Mononuclear cell (primary cell): ENCODE results near the gene FAHD1. TPM values are rescaled to one million over a fixed set of nuclear protein-coding genes. Genes with fewer than 3 reads are reported as not detected.

Source experiments
- H3K27me3 ChIP-seq: 2 replicates; pipeline ENCODE4 v1.6.0; 2011; ENCODE audit warnings: low read length, control low read depth; ENCODE audit not compliant: insufficient read depth
- H3K4me1 ChIP-seq: 2 replicates; pipeline ENCODE4 v1.5.1; 2011; ENCODE audit warnings: mild to moderate bottlenecking, low read length, control low read depth; ENCODE audit not compliant: insufficient read depth
- H3K4me3 ChIP-seq: 2 replicates; pipeline ENCODE4 v1.5.1; 2011; ENCODE audit warnings: mild to moderate bottlenecking, low read length, moderate library complexity
- H3K9me3 ChIP-seq: 2 replicates; pipeline ENCODE4 v1.5.1; 2011; ENCODE audit warnings: low read depth, mild to moderate bottlenecking, control low read depth, low read length
- total RNA-seq: library from RNA; depleted of rRNA; stranded (reverse); fragments of >200 nt; gene quantifications from one replicate; pipeline ENCODE4 v1.2.3, GENCODE V29; 2012

The FAHD1 gene
- total RNA-seq, 1 donor: 7.0 TPM

- Histone ChIP-seq H3K4me3 (no peak overlapping the region), H3K4me1 (peaks cover 3% of the 10 kb centered on the region), H3K9me3 (no peaks in the 10 kb centered on the region), H3K27me3 (no peaks in the 10 kb centered on the region)
Observed at GRCh38 chr16:1834096-1834495, 7.1 kb downstream of the FAHD1 start.

GRCh38 chr16:1839554-1839953 is 12.5 kb downstream of the FAHD1 start:
- Histone ChIP-seq H3K27me3 (no peaks in the 10 kb centered on the region), H3K9me3 (no peaks in the 10 kb centered on the region), H3K4me1 (no peaks in the 10 kb centered on the region), H3K4me3 (no peak overlapping the region)

GRCh38 chr16:1845985-1846384 is 19.0 kb downstream of the FAHD1 start:
- H3K27me3 ChIP-seq: peaks cover 4% of the 10 kb centered on the region
- H3K9me3 ChIP-seq: no peaks in the 10 kb centered on the region
- H3K4me3 ChIP-seq: no peak overlapping the region
- H3K4me1 ChIP-seq: no peaks in the 10 kb centered on the region

- no peaks in the 10 kb centered on the region for H3K9me3 ChIP-seq
- peaks cover 4% of the 10 kb centered on the region for H3K27me3 ChIP-seq
Observed at GRCh38 chr16:1846416-1846815, 19.4 kb downstream of the FAHD1 start.

GRCh38 chr16:1850981-1851380 is 24.0 kb downstream of the FAHD1 start:
- no peaks in the 10 kb centered on the region for H3K9me3 ChIP-seq
- H3K4me3 ChIP-seq: no peak overlapping the region

More at GRCh38 chr16:1846416-1846815, 19.4 kb downstream of the FAHD1 start:
- Histone ChIP-seq H3K4me1 (no peaks in the 10 kb centered on the region), H3K4me3 (no peak overlapping the region)

GRCh38 chr16:1851793-1852192 is 24.8 kb downstream of the FAHD1 start:
- H3K4me3 ChIP-seq: no peak overlapping the region
- H3K9me3 ChIP-seq: no peaks in the 10 kb centered on the region
- no peaks in the 10 kb centered on the region for H3K4me1 ChIP-seq
- H3K27me3 ChIP-seq: no peaks in the 10 kb centered on the region

More at GRCh38 chr16:1850981-1851380, 24.0 kb downstream of the FAHD1 start:
- peaks cover 2% of the 10 kb centered on the region for H3K27me3 ChIP-seq
- no peaks in the 10 kb centered on the region for H3K4me1 ChIP-seq

- no peaks in the 10 kb centered on the region for H3K4me1 ChIP-seq
- no peaks in the 10 kb centered on the region for H3K9me3 ChIP-seq
- no peak overlapping the region for H3K4me3 ChIP-seq
- H3K27me3 ChIP-seq: peaks cover 22% of the 10 kb centered on the region
Observed at GRCh38 chr16:1857433-1858097, 30.6 kb downstream of the FAHD1 start.

- Histone ChIP-seq H3K4me1 (no peaks in the 10 kb centered on the region), H3K4me3 (no peak overlapping the region), H3K9me3 (no peaks in the 10 kb centered on the region), H3K27me3 (peaks cover 22% of the 10 kb centered on the region)
Observed at GRCh38 chr16:1858189-1858865, 31.3 kb downstream of the FAHD1 start.

GRCh38 chr16:1859650-1860049 is 32.6 kb downstream of the FAHD1 start:
- Histone ChIP-seq H3K4me3 (no peak overlapping the region), H3K9me3 (no peaks in the 10 kb centered on the region), H3K4me1 (no peaks in the 10 kb centered on the region), H3K27me3 (peaks cover 22% of the 10 kb centered on the region)

GRCh38 chr16:1861730-1862129 is 34.7 kb downstream of the FAHD1 start:
- Histone ChIP-seq H3K9me3 (no peaks in the 10 kb centered on the region), H3K27me3 (peaks cover 27% of the 10 kb centered on the region), H3K4me1 (no peaks in the 10 kb centered on the region), H3K4me3 (no peak overlapping the region)

GRCh38 chr16:1862394-1862793 is 35.4 kb downstream of the FAHD1 start:
- no peaks in the 10 kb centered on the region for H3K4me1 ChIP-seq
- H3K4me3 ChIP-seq: no peak overlapping the region
- peaks cover 27% of the 10 kb centered on the region for H3K27me3 ChIP-seq
- H3K9me3 ChIP-seq: no peaks in the 10 kb centered on the region

GRCh38 chr16:1863681-1864460 is 36.9 kb downstream of the FAHD1 start:
- Histone ChIP-seq H3K27me3 (peaks cover 18% of the 10 kb centered on the region), H3K4me1 (no peaks in the 10 kb centered on the region), H3K9me3 (no peaks in the 10 kb centered on the region), H3K4me3 (no peak overlapping the region)

- no peak overlapping the region for H3K4me3 ChIP-seq
- H3K4me1 ChIP-seq: no peaks in the 10 kb centered on the region
- peaks cover 7% of the 10 kb centered on the region for H3K27me3 ChIP-seq
- no peaks in the 10 kb centered on the region for H3K9me3 ChIP-seq
Observed at GRCh38 chr16:1865902-1866690, 39.1 kb downstream of the FAHD1 start.

- no peaks in the 10 kb centered on the region for H3K4me1 ChIP-seq
- no peaks in the 10 kb centered on the region for H3K9me3 ChIP-seq
- H3K4me3 ChIP-seq: no peak overlapping the region
Observed at GRCh38 chr16:1870365-1871082, 43.5 kb downstream of the FAHD1 start.

More at GRCh38 chr16:1870365-1871082, 43.5 kb downstream of the FAHD1 start:
- H3K27me3 ChIP-seq: peaks cover 15% of the 10 kb centered on the region
